IMR-90 (cell line): ENCODE measurements around the gene SENP7. TPM values are rescaled to one million over a fixed set of nuclear protein-coding genes. Genes with fewer than 3 reads are reported as not detected.

Experiments used
- ATAC-seq: fragments of 200-7000 bp; cut with Tn5 transposase; 2 replicates; pipeline ENCODE4 v1.9.1; 2020; ENCODE audit warnings: low read depth, mild to moderate bottlenecking, moderate library complexity
- BruUV-seq: library from RNA; stranded (reverse); fragments of 400-500 nt; replicated peaks from 2 replicates; lab custom pipeline; 2021; lab: Mats Ljungman, UMichigan
- CTCF ChIA-PET: fragments of 300-600 bp; formaldehyde crosslinking; extraction: SDS; loops from one replicate; lab custom pipeline; 2021; ENCODE audit warnings: antibody characterized with exemption; lab: Yijun Ruan, JAX
- POLR2A ChIA-PET: fragments of 300-600 bp; sonication (Branson Sonifier 250); formaldehyde crosslinking; loops from one replicate; lab custom pipeline; 2022; ENCODE audit warnings: antibody characterized with exemption; ENCODE audit not compliant: unreplicated experiment; lab: Charles Lee
- DNase-seq: peaks from one replicate; pipeline ENCODE4 v3.0.0; 2013
- H2AFZ ChIP-seq: replicated peaks from 2 replicates; pipeline ENCODE3; 2013; ENCODE audit warnings: low read length, mild to moderate bottlenecking; ENCODE audit not compliant: poor library complexity
- H2AK5ac ChIP-seq: 2 replicates; pipeline ENCODE4 v1.6.1; 2013; ENCODE audit warnings: low read depth, low read length, inconsistent platforms
- H2AK9ac ChIP-seq: replicated peaks from 2 replicates; pipeline ENCODE3; 2013; ENCODE audit warnings: mild to moderate bottlenecking, low read depth, low read length, moderate library complexity; ENCODE audit not compliant: poor library complexity
- H2BK120ac ChIP-seq: 2 replicates; pipeline ENCODE4 v1.6.1; 2013; ENCODE audit warnings: low read depth, low read length, inconsistent platforms
- H2BK15ac ChIP-seq: 3 replicates; pipeline ENCODE4 v1.6.1; 2013; ENCODE audit warnings: low read depth, low read length, inconsistent platforms
- H2BK20ac ChIP-seq: 2 replicates; pipeline ENCODE4 v1.6.1; 2013; ENCODE audit warnings: low read depth, mild to moderate bottlenecking, inconsistent platforms, low read length, moderate library complexity
- H2BK5ac ChIP-seq: 2 replicates; pipeline ENCODE4 v1.6.1; 2013; ENCODE audit warnings: mild to moderate bottlenecking, low read depth, low read length, inconsistent platforms; ENCODE audit not compliant: poor library complexity, severe bottlenecking
- H3K14ac ChIP-seq: replicated peaks from 2 replicates; pipeline ENCODE4 v1.6.1; 2013; ENCODE audit warnings: low read depth, low read length, inconsistent platforms
- H3K18ac ChIP-seq: 2 replicates; pipeline ENCODE4 v1.6.1; 2013; ENCODE audit warnings: low read depth, low read length, control low read depth
- H3K23ac ChIP-seq: 2 replicates; pipeline ENCODE4 v1.6.1; 2013; ENCODE audit warnings: low read depth, low read length, inconsistent platforms
- H3K27ac ChIP-seq: 2 replicates; pipeline ENCODE4 v1.5.1; 2013; ENCODE audit warnings: mild to moderate bottlenecking, control low read depth, low read length; ENCODE audit not compliant: insufficient read depth
- H3K27me3 ChIP-seq: 2 replicates; pipeline ENCODE4 v1.6.1; 2013; ENCODE audit warnings: low read length; ENCODE audit not compliant: control insufficient read depth, insufficient read depth
- H3K36me3 ChIP-seq: 2 replicates; pipeline ENCODE4 v1.6.1; 2013; ENCODE audit warnings: low read length, mixed read lengths; ENCODE audit not compliant: control insufficient read depth, insufficient read depth
- H3K4ac ChIP-seq: 2 replicates; pipeline ENCODE4 v1.6.1; 2013; ENCODE audit warnings: low read depth, low read length, inconsistent platforms
- H3K4me1 ChIP-seq: 2 replicates; pipeline ENCODE4 v1.6.1; 2013; ENCODE audit warnings: low read length, mixed read lengths; ENCODE audit not compliant: control insufficient read depth, insufficient read depth
- H3K4me2 ChIP-seq: 2 replicates; pipeline ENCODE4 v1.6.1; 2013; ENCODE audit warnings: low read depth, mild to moderate bottlenecking, control low read depth, low read length, moderate library complexity
- H3K4me3 ChIP-seq: 2 replicates; pipeline ENCODE4 v1.5.1; 2013; ENCODE audit warnings: low read depth, mild to moderate bottlenecking, control low read depth, low read length, moderate library complexity; ENCODE audit not compliant: insufficient read depth
- H3K56ac ChIP-seq: 2 replicates; pipeline ENCODE4 v1.6.1; 2013; ENCODE audit warnings: low read length, inconsistent platforms; ENCODE audit not compliant: insufficient read depth; ENCODE audit errors: extremely low read depth
- H3K79me1 ChIP-seq, 2 experiments: 2 replicates each; pipeline ENCODE4 v1.6.1; 2013; ENCODE audit warnings: low read length in 2 of 2, inconsistent platforms in 1 of 2, low read depth in 1 of 2
- H3K9ac ChIP-seq: 2 replicates; pipeline ENCODE4 v1.6.1; 2013; ENCODE audit warnings: low read depth, low read length, control low read depth
- H3K9me1 ChIP-seq: 2 replicates; pipeline ENCODE4 v1.6.1; 2013; ENCODE audit warnings: low read length, inconsistent platforms; ENCODE audit not compliant: insufficient read depth
- H3K9me3 ChIP-seq: 2 replicates; pipeline ENCODE4 v1.6.1; 2013; ENCODE audit warnings: low read length; ENCODE audit not compliant: control insufficient read depth, insufficient read depth
- H4K20me1 ChIP-seq: 2 replicates; pipeline ENCODE4 v1.6.1; 2013; ENCODE audit warnings: low read length, inconsistent platforms; ENCODE audit not compliant: insufficient read depth
- H4K5ac ChIP-seq: 2 replicates; pipeline ENCODE4 v1.6.1; 2013; ENCODE audit warnings: mild to moderate bottlenecking, low read depth, low read length, control low read depth
- H4K8ac ChIP-seq, 2 experiments: 2 replicates each; pipeline ENCODE4 v1.6.1; 2013; ENCODE audit warnings: low read depth in 2 of 2, low read length in 2 of 2, control low read depth in 1 of 2, inconsistent platforms in 1 of 2
- H4K91ac ChIP-seq: 2 replicates; pipeline ENCODE4 v1.6.1; 2013; ENCODE audit warnings: low read depth, low read length, inconsistent platforms; ENCODE audit not compliant: insufficient read depth
- BHLHE40 ChIP-seq: fragments of 150-350 bp; IDR thresholded peaks from 2 replicates; pipeline ENCODE4 v1.6.1; 2016; ENCODE audit warnings: mild to moderate bottlenecking, low read depth, low read length
- CEBPB ChIP-seq: IDR thresholded peaks from 2 replicates; pipeline ENCODE4 v1.6.1; 2012; ENCODE audit warnings: low read depth, low read length, improper control_type of control experiment
- CHD1 ChIP-seq: IDR thresholded peaks from 2 replicates; pipeline ENCODE4 v1.6.1; 2012; ENCODE audit warnings: low read depth, low read length, improper control_type of control experiment
- FOS ChIP-seq: fragments of 150-350 bp; IDR thresholded peaks from 2 replicates; pipeline ENCODE4 v1.6.1; 2016; ENCODE audit warnings: low read depth, low read length
- MAFK ChIP-seq: IDR thresholded peaks from 2 replicates; pipeline ENCODE4 v1.6.1; 2012; ENCODE audit warnings: low read depth, low read length, improper control_type of control experiment
- MAZ ChIP-seq: IDR thresholded peaks from 2 replicates; pipeline ENCODE4 v1.6.1; 2012; ENCODE audit warnings: low read depth, mild to moderate bottlenecking, low read length, improper control_type of control experiment, moderate library complexity, borderline replicate concordance
- MXI1 ChIP-seq: IDR thresholded peaks from 2 replicates; pipeline ENCODE4 v1.6.1; 2012; ENCODE audit warnings: low read depth, mild to moderate bottlenecking, low read length, moderate library complexity, borderline replicate concordance
- NFE2L2 ChIP-seq: fragments of 150-350 bp; IDR thresholded peaks from 2 replicates; pipeline ENCODE4 v1.6.1; 2016; ENCODE audit warnings: low read depth, mild to moderate bottlenecking, low read length
- POLR2A ChIP-seq: IDR thresholded peaks from 2 replicates; pipeline ENCODE4 v1.6.1; 2012; ENCODE audit warnings: mild to moderate bottlenecking, low read depth, low read length
- RAD21 ChIP-seq: IDR thresholded peaks from 2 replicates; pipeline ENCODE4 v1.6.1; 2012; ENCODE audit warnings: low read length, improper control_type of control experiment
- RCOR1 ChIP-seq: IDR thresholded peaks from 2 replicates; pipeline ENCODE4 v1.6.1; 2012; ENCODE audit warnings: mild to moderate bottlenecking, low read length, improper control_type of control experiment; ENCODE audit not compliant: insufficient replicate concordance
- RFX5 ChIP-seq: IDR thresholded peaks from 2 replicates; pipeline ENCODE4 v1.8.0; 2012; ENCODE audit warnings: low read depth, mild to moderate bottlenecking, low read length, moderate library complexity
- SMC3 ChIP-seq: fragments of 150-350 bp; IDR thresholded peaks from 2 replicates; pipeline ENCODE4 v1.6.1; 2016; ENCODE audit warnings: low read depth, mild to moderate bottlenecking, antibody characterized with exemption, low read length, moderate library complexity
- WGBS, 2 experiments: methylation state at CpG; one replicate each; pipeline versions ENCODE4 v1.1.5 to v1.1.7; 2013; ENCODE audit warnings: missing lambda C conversion rate in 2 of 2; ENCODE audit not compliant: insufficient read length in 1 of 2; ENCODE audit errors: extremely low coverage in 2 of 2; 5-methylcytosine and 5-hydroxymethylcytosine counted together
- dilution Hi-C: fragments of 300-500 bp; cut with HindIII; formaldehyde crosslinking; loops from one replicate; pipeline ENCODE4 v1.14.3; 2018; ENCODE audit warnings: low sequenced_read_pairs; ENCODE audit not compliant: unreplicated experiment
- in situ Hi-C: fragments of 300-500 bp; cut with MboI; formaldehyde crosslinking; loops from 3 replicates; pipeline ENCODE4 v1.14.3; 2019; ENCODE audit warnings: low sequenced_read_pairs, inconsistent platforms, mixed read lengths
- intact Hi-C: fragments of 100-400 bp; cut with micrococcal nuclease; formaldehyde crosslinking; loops from 2 replicates; pipeline ENCODE4 v1.10.0; 2022
- polyA plus RNA-seq, 3 experiments: library from polyadenylated mRNA; depleted of rRNA; stranded (reverse); fragments of >200 nt; gene quantifications; 2 replicates each; pipeline ENCODE4 v1.2.3, GENCODE V29; 2012; ENCODE audit warnings: low replicate concordance in 1 of 3
- total RNA-seq: library from RNA; depleted of rRNA; stranded (reverse); fragments of >200 nt; gene quantifications from 2 replicates; pipeline ENCODE4 v1.2.3, GENCODE V29; 2012
- TF ChIP-seq, protein P1 (sequence below): conservative IDR thresholded peaks from 2 replicates; pipeline ENCODE4 v1.5.1; 2012; ENCODE audit warnings: mild to moderate bottlenecking, low read depth, low read length, improper control_type of control experiment
- TF ChIP-seq, protein P2 (sequence below): fragments of 150-350 bp; IDR thresholded peaks from 2 replicates; pipeline ENCODE4 v1.6.1; 2017; ENCODE audit warnings: mild to moderate bottlenecking, antibody characterized with exemption, low read length, low read depth
- TF ChIP-seq, protein P3 (sequence below): fragments of 150-350 bp; IDR thresholded peaks from 2 replicates; pipeline ENCODE4 v1.6.1; 2016; ENCODE audit warnings: low read depth, mild to moderate bottlenecking, low read length, moderate library complexity, borderline replicate concordance

SENP7 gene
- total and polyA plus RNA-seq, 2 of the 4 experiments (the other 2 are of a cell fraction), result 5.5 to 8.4 TPM

DNA sequence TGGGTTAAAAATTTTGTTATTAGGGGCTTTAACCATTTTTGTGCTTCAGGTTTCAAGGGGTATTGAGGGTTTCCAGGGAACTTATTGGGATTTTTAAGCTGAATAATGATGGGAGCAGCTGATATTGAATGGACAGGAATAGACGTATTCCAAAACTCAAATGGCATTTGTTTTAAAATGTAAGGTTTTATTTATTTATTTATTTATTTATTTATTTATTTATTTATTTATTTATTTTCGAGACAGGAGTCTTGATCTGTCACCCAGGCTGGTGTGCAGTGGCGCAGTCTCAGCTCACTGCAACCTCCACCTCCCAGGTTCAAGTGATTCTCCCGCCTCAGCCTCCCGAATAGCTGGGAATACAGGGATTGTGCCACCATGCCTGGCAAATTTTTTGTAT is 22.2 kb upstream of the SENP7 start:
- no peak overlapping the region for H4K5ac ChIP-seq
- no peak overlapping the region for H2AK5ac ChIP-seq
- no CpG with 5 or more reads among the region's 5 CpGs for WGBS, 2 experiments
- H3K14ac ChIP-seq, result no peak overlapping the region
- H3K4me1 ChIP-seq, result peaks cover 2% of the 10 kb centered on the region
- ATAC-seq, result no peak
- TF ChIP-seq, protein P1, sequence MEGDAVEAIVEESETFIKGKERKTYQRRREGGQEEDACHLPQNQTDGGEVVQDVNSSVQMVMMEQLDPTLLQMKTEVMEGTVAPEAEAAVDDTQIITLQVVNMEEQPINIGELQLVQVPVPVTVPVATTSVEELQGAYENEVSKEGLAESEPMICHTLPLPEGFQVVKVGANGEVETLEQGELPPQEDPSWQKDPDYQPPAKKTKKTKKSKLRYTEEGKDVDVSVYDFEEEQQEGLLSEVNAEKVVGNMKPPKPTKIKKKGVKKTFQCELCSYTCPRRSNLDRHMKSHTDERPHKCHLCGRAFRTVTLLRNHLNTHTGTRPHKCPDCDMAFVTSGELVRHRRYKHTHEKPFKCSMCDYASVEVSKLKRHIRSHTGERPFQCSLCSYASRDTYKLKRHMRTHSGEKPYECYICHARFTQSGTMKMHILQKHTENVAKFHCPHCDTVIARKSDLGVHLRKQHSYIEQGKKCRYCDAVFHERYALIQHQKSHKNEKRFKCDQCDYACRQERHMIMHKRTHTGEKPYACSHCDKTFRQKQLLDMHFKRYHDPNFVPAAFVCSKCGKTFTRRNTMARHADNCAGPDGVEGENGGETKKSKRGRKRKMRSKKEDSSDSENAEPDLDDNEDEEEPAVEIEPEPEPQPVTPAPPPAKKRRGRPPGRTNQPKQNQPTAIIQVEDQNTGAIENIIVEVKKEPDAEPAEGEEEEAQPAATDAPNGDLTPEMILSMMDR, result no peak
- TF ChIP-seq CHD1, result no peak
- no peak for TF ChIP-seq RCOR1
- no peak for TF ChIP-seq BHLHE40
- TF ChIP-seq, protein P2, sequence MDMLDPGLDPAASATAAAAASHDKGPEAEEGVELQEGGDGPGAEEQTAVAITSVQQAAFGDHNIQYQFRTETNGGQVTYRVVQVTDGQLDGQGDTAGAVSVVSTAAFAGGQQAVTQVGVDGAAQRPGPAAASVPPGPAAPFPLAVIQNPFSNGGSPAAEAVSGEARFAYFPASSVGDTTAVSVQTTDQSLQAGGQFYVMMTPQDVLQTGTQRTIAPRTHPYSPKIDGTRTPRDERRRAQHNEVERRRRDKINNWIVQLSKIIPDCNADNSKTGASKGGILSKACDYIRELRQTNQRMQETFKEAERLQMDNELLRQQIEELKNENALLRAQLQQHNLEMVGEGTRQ, result no peak
- TF ChIP-seq RFX5, result no peak
- TF ChIP-seq FOS, result no peak
- no peak for TF ChIP-seq NFE2L2
- TF ChIP-seq MAZ, result no peak
- TF ChIP-seq POLR2A, result no peak
- no peak for TF ChIP-seq SMC3
- TF ChIP-seq MAFK, result no peak
- no peak for TF ChIP-seq MXI1
- no peak for TF ChIP-seq CEBPB
- TF ChIP-seq RAD21, result no peak
- TF ChIP-seq, protein P3, sequence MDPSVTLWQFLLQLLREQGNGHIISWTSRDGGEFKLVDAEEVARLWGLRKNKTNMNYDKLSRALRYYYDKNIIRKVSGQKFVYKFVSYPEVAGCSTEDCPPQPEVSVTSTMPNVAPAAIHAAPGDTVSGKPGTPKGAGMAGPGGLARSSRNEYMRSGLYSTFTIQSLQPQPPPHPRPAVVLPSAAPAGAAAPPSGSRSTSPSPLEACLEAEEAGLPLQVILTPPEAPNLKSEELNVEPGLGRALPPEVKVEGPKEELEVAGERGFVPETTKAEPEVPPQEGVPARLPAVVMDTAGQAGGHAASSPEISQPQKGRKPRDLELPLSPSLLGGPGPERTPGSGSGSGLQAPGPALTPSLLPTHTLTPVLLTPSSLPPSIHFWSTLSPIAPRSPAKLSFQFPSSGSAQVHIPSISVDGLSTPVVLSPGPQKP, result no peak
- no peaks in the 10 kb centered on the region for H3K36me3 ChIP-seq
- no peak overlapping the region for H2BK120ac ChIP-seq
- H4K8ac ChIP-seq, result no peak overlapping the region
- H4K91ac ChIP-seq, result no peak overlapping the region
- H3K4ac ChIP-seq, result no peak overlapping the region
- H3K4me3 ChIP-seq, result no peak overlapping the region
- dilution Hi-C loops (no loop called here), in situ Hi-C loops (no loop called here), intact Hi-C loops (no loop called here)
- CTCF ChIA-PET, result no interaction called here
- H3K23ac ChIP-seq, result no peak overlapping the region
- no peak overlapping the region for H3K27ac ChIP-seq
- H2AFZ ChIP-seq, result no peak overlapping the region
- DNase-seq, result no peak
- no peaks in the 10 kb centered on the region for H3K79me1 ChIP-seq
- H3K56ac ChIP-seq, result no peak overlapping the region
- BruUV-seq, result no TSS peak
- H3K9me3 ChIP-seq, result no peaks in the 10 kb centered on the region
- POLR2A ChIA-PET, result interaction anchor here (0.5 kb wide), 1 partner anchor 8 kb away, joined by 4 read pairs; no protein-coding TSS in a partner anchor
- no peaks in the 10 kb centered on the region for H4K20me1 ChIP-seq
- H3K9me1 ChIP-seq, result no peaks in the 10 kb centered on the region
- no peak overlapping the region for H2BK15ac ChIP-seq
- no peak overlapping the region for H2AK9ac ChIP-seq
- H2BK20ac ChIP-seq, result no peak overlapping the region
- H2BK5ac ChIP-seq, result no peak overlapping the region
- no peak overlapping the region for H3K4me2 ChIP-seq
- H3K27me3 ChIP-seq, result peaks cover 2% of the 10 kb centered on the region; the same call in 1 of the 2 replicates
- H3K18ac ChIP-seq, result no peak overlapping the region
- no peak overlapping the region for H3K9ac ChIP-seq
